HepG2 (cell line): ENCODE measurements around the gene VTI1B. TPM values are rescaled to one million over a fixed set of nuclear protein-coding genes. Genes with fewer than 3 reads are reported as not detected.
A peak's percentile ranks its signal among the peaks of the same experiment; 100 is the strongest.

Source experiments
- ATAC-seq: fragments of 200-7000 bp; cut with Tn5 transposase; 3 replicates; pipeline ENCODE4 v1.9.1; 2020; ENCODE audit warnings: mild to moderate bottlenecking, moderate library complexity
- BruUV-seq: library from RNA; stranded (reverse); fragments of 400-500 nt; replicated peaks from 2 replicates; lab custom pipeline; 2021; lab: Mats Ljungman, UMichigan
- CTCF ChIA-PET: fragments of 300-600 bp; formaldehyde crosslinking; extraction: SDS; loops from one replicate; lab custom pipeline; 2021; ENCODE audit warnings: low total read pairs, inconsistent platforms, low intra/inter-chr PET ratio; lab: Yijun Ruan, JAX
- POLR2A ChIA-PET: fragments of 350-600 bp; sonication (Branson Sonifier 250); formaldehyde crosslinking; loops from one replicate; lab custom pipeline; 2020; ENCODE audit warnings: antibody characterized with exemption, inconsistent platforms; lab: Yijun Ruan, JAX
- DNase-seq: peaks from one replicate; pipeline ENCODE4 v3.0.0-alpha.2; 2015; ENCODE audit warnings: low spot score
- FAIRE-seq: peaks from 3 replicates; lab custom pipeline; 2011; peaks lifted over from hg19 to GRCh38; lab: Jason Lieb, UNC
- H2AFZ ChIP-seq: one replicate; pipeline ENCODE4 v1.6.1; 2011; ENCODE audit warnings: low read length, inconsistent platforms
- H3K27ac ChIP-seq: fragments of 300-600 bp; 3 replicates; pipeline ENCODE4 v1.8.0; 2011; ENCODE audit warnings: mixed run types, mild to moderate bottlenecking, mixed read lengths, low read length, inconsistent platforms; ENCODE audit not compliant: insufficient read depth; ENCODE audit errors: extremely low read length
- H3K27me3 ChIP-seq, 2 experiments: fragments of 200-600 bp in 1 of 2; 2 replicates in 1 of 2; 3 replicates in 1 of 2; pipeline versions ENCODE4 v1.6.0 to v1.8.0; 2011; ENCODE audit warnings: low read length in 2 of 2, mild to moderate bottlenecking in 2 of 2, moderate library complexity in 2 of 2, inconsistent platforms in 1 of 2; ENCODE audit not compliant: insufficient read depth in 2 of 2, control insufficient read depth in 1 of 2
- H3K36me3 ChIP-seq, 2 experiments: fragments of 200-600 bp in 1 of 2; replicated peaks in 1 of 2; 2 replicates in 1 of 2; 3 replicates in 1 of 2; pipeline versions ENCODE4 v1.5.1 to v1.8.0; 2011; ENCODE audit warnings: low read length in 2 of 2, inconsistent platforms in 1 of 2; ENCODE audit not compliant: insufficient read depth in 2 of 2, control insufficient read depth in 1 of 2
- H3K4me1 ChIP-seq: 2 replicates; pipeline ENCODE4 v1.5.1; 2012; ENCODE audit warnings: low read length, inconsistent platforms; ENCODE audit not compliant: insufficient read depth
- H3K4me2 ChIP-seq: 2 replicates; pipeline ENCODE4 v1.6.0; 2011; ENCODE audit warnings: low read depth, low read length, inconsistent platforms
- H3K4me3 ChIP-seq, 3 experiments: fragments of 200-600 bp in 1 of 3; sonication (generic), shearing (Covaris generic) in 1 of 3; replicated peaks in 1 of 3; 2 replicates each; pipeline ENCODE4 v1.5.1; 2011 to 2016; ENCODE audit warnings: low read length in 3 of 3, inconsistent platforms in 2 of 3, low read depth in 2 of 3, mild to moderate bottlenecking in 2 of 3, control low read depth in 1 of 3, mixed read lengths in 1 of 3; ENCODE audit not compliant: insufficient read depth in 1 of 3
- H3K79me2 ChIP-seq: one replicate; pipeline ENCODE4 v1.6.1; 2011; ENCODE audit warnings: low read length, inconsistent platforms; ENCODE audit not compliant: insufficient read depth
- H3K9ac ChIP-seq: 2 replicates; pipeline ENCODE4 v1.6.0; 2011; ENCODE audit warnings: mild to moderate bottlenecking, low read depth, low read length, inconsistent platforms; ENCODE audit not compliant: insufficient read depth
- H3K9me3 ChIP-seq: 2 replicates; pipeline ENCODE4 v1.5.1; 2012; ENCODE audit warnings: mild to moderate bottlenecking, low read length
- H4K20me1 ChIP-seq: 2 replicates; pipeline ENCODE4 v1.6.0; 2011; ENCODE audit warnings: inconsistent platforms, mild to moderate bottlenecking, low read length, moderate library complexity; ENCODE audit not compliant: insufficient read depth
- ATF1 ChIP-seq: IDR thresholded peaks from 2 replicates; pipeline ENCODE4 v1.6.1; 2016; ENCODE audit warnings: mild to moderate bottlenecking, control low read depth
- ATF4 ChIP-seq, 2 experiments: fragments of 450-650 bp in 1 of 2; sonication (generic) in 1 of 2; formaldehyde crosslinking; IDR thresholded peaks; 2 replicates each; pipeline versions ENCODE4 v1.5.0 to v1.8.0; 2020 to 2022; ENCODE audit warnings: mild to moderate bottlenecking in 1 of 2, missing genetic modification reagents in 1 of 2
- GATA4 ChIP-seq: sonication (generic); IDR thresholded peaks from 2 replicates; pipeline ENCODE4 v1.6.1; 2016; ENCODE audit warnings: antibody characterized with exemption, low read depth, borderline replicate concordance
- TIGD3 ChIP-seq: sonication (generic); formaldehyde crosslinking; IDR thresholded peaks from 2 replicates; pipeline ENCODE4 v1.5.1; 2020; ENCODE audit warnings: mild to moderate bottlenecking, missing genetic modification reagents, borderline replicate concordance
- ZNF318 ChIP-seq: sonication (generic); formaldehyde crosslinking; IDR thresholded peaks from 2 replicates; pipeline ENCODE4 v1.4.0; 2020; ENCODE audit warnings: mild to moderate bottlenecking, missing genetic modification reagents
- WGBS: methylation state at CpG from one replicate; pipeline ENCODE4 v1.1.6; 2017; ENCODE audit warnings: low lambda C conversion rate; 5-methylcytosine and 5-hydroxymethylcytosine counted together
- in situ Hi-C: cut with HindIII; loops from 2 replicates; pipeline ENCODE4 v1.10.0; 2017; ENCODE audit warnings: low pct_unique_long_range_greater_than_20kb; ENCODE audit not compliant: extremely low pct_ligation_motif_present
- intact Hi-C: fragments of 100-400 bp; cut with micrococcal nuclease; formaldehyde crosslinking; loops from one replicate; pipeline ENCODE4 v1.10.0; 2022; ENCODE audit not compliant: unreplicated experiment
- polyA plus RNA-seq, 8 experiments: library from polyadenylated mRNA; depleted of rRNA in 3 of 8; stranded (reverse) in 7 of 8; unstranded in 1 of 8; fragments of >200 nt; fragmentation: Illumina TruSeq in 4 of 8; extraction: Trizol in 4 of 8; gene quantifications; 2 replicates each; pipeline versions ENCODE4 v1.2.1 to v1.2.3, GENCODE V29; 2011 to 2016; ENCODE audit warnings: low read depth in 4 of 8, missing spikeins in 1 of 8, mixed read lengths in 1 of 8; ENCODE audit not compliant: insufficient read depth in 1 of 8
- total RNA-seq, 5 experiments: library from RNA; depleted of rRNA; stranded (reverse); fragments of >200 nt; fragmentation: Illumina TruSeq; extraction: Trizol; gene quantifications; 2 replicates each; pipeline ENCODE4 v1.2.3, GENCODE V29; 2016; ENCODE audit warnings: low read depth in 1 of 5

VTI1B gene
- total and polyA plus RNA-seq, 2 of the 13 experiments (the other 11 are each of a cell fraction or from before 2014, with no cell fraction given): 39.0 to 103 TPM

GRCh38 chr14:67638642-67639041 is 35.8 kb downstream of the VTI1B start:
- in situ Hi-C loops (no loop called here), intact Hi-C loops (no loop called here)
- ChIA-PET CTCF (no interaction called here), POLR2A (no interaction called here)
- Histone ChIP-seq H3K27me3 (no peaks in the 10 kb centered on the region), H3K4me2 (no peak overlapping the region), H3K79me2 (no peaks in the 10 kb centered on the region), H2AFZ (no peak overlapping the region), H3K9ac (no peak overlapping the region), H3K9me3 (no peaks in the 10 kb centered on the region), H3K36me3 (peaks cover 8 to 12% of the 10 kb centered on the region in 2 experiments; a peak in 4 of 5 replicates), H3K4me3 (no peak overlapping the region), H3K27ac (no peak overlapping the region), H4K20me1 (no peaks in the 10 kb centered on the region), H3K4me1 (peaks cover 9% of the 10 kb centered on the region; the same call in 1 of the 2 replicates)
- no TSS peak for BruUV-seq
- FAIRE-seq: no peak
- 94% methylated on average over 3 of the region's 3 CpGs for WGBS
- no peak for ATAC-seq
- DNase-seq: no peak
- TF ChIP-seq GATA4 (no peak), ATF1 (CRISPR knock-in tag) (no peak), TIGD3 (no peak)

GRCh38 chr14:67636361-67636919 is 38.0 kb downstream of the VTI1B start:
- peaks cover 9% of the 10 kb centered on the region; the same call in 1 of the 2 replicates for H3K4me1 ChIP-seq
- no peaks in the 10 kb centered on the region for H3K27me3 ChIP-seq
- H4K20me1 ChIP-seq: no peaks in the 10 kb centered on the region
- BruUV-seq: no TSS peak
- in situ Hi-C loops: no loop called here
- POLR2A ChIA-PET: no interaction called here
- H3K4me2 ChIP-seq: no peak overlapping the region
- ATAC-seq (peak; percentile 38; the same call in 1 of the 3 replicates), FAIRE-seq (no peak), DNase-seq (no peak)
- H3K79me2 ChIP-seq: no peaks in the 10 kb centered on the region
- CTCF ChIA-PET: no interaction called here
- H2AFZ ChIP-seq: no peak overlapping the region
- no peaks in the 10 kb centered on the region for H3K9me3 ChIP-seq
- peaks cover 3 to 8% of the 10 kb centered on the region in 2 experiments; a peak in 1 of 5 replicates for H3K36me3 ChIP-seq
- 79% methylated on average over 3 of the region's 3 CpGs for WGBS
- intact Hi-C loops: no loop called here
- no peak overlapping the region for H3K27ac ChIP-seq
- no peak overlapping the region for H3K9ac ChIP-seq
- no peak overlapping the region for H3K4me3 ChIP-seq
- peak in 1 of 2 experiments; percentile 78; a peak in 2 of 4 replicates for TF ChIP-seq ATF4 (CRISPR knock-in tag; IDR thresholded peaks at IDR 0.05)
- TF ChIP-seq ZNF318 (CRISPR knock-in tag): no peak
